ENCODE results near the gene APLP2.

DNA sequence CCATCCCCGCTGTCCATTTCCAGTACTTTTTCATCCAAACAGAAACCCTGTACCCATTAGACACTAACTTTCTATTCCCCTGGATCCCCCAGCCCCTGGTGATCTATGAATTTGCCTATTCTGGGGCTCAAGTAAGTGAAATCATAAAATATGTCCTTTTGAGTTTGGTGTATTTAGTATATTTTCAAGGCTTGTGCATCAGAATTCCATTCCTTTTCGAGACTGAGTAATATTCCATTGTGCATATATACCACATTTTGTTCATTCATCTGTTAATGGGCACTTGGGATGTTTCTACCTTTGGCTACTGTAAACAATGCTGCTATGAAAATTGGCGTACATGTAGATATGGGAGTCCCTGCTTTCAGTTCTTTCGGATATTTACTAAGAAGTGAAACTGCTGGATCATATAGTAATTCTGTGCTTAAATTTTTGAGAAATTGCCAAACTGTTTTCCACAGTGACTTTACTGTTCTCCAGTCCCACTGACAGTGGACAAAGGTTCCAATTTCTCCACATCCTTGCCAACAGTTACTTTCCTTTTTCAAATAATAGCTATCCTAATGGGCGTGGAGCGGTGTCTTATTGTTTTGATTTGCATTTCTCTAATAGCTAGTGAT, 16.1 kb downstream of the APLP2 start:
- TF ChIP-seq TCF12 (IDR thresholded peaks at IDR 0.05; ENCODE audit: low read depth) (no peak), CEBPB (IDR thresholded peaks at IDR 0.05) (no peak), RAD21 (IDR thresholded peaks at IDR 0.05; ENCODE audit: low read depth) (no peak), EP300 (IDR thresholded peaks at IDR 0.05; ENCODE audit: borderline replicate concordance) (no peak), TAF1 (IDR thresholded peaks at IDR 0.05; ENCODE audit: low read depth) (no peak), TEAD4 (IDR thresholded peaks at IDR 0.05) (no peak), NFIC (IDR thresholded peaks at IDR 0.05) (no peak), EGR1 (IDR thresholded peaks at IDR 0.05) (no peak), CREB1 (IDR thresholded peaks at IDR 0.05; ENCODE audit: low read depth) (no peak), YY1 (IDR thresholded peaks at IDR 0.05; ENCODE audit: low read depth) (no peak), ZBTB7A (IDR thresholded peaks at IDR 0.05; ENCODE audit: low read depth) (no peak), FOXM1 (IDR thresholded peaks at IDR 0.05; ENCODE audit: borderline replicate concordance, low read depth) (no peak)
- TF ChIP-seq, protein P1, sequence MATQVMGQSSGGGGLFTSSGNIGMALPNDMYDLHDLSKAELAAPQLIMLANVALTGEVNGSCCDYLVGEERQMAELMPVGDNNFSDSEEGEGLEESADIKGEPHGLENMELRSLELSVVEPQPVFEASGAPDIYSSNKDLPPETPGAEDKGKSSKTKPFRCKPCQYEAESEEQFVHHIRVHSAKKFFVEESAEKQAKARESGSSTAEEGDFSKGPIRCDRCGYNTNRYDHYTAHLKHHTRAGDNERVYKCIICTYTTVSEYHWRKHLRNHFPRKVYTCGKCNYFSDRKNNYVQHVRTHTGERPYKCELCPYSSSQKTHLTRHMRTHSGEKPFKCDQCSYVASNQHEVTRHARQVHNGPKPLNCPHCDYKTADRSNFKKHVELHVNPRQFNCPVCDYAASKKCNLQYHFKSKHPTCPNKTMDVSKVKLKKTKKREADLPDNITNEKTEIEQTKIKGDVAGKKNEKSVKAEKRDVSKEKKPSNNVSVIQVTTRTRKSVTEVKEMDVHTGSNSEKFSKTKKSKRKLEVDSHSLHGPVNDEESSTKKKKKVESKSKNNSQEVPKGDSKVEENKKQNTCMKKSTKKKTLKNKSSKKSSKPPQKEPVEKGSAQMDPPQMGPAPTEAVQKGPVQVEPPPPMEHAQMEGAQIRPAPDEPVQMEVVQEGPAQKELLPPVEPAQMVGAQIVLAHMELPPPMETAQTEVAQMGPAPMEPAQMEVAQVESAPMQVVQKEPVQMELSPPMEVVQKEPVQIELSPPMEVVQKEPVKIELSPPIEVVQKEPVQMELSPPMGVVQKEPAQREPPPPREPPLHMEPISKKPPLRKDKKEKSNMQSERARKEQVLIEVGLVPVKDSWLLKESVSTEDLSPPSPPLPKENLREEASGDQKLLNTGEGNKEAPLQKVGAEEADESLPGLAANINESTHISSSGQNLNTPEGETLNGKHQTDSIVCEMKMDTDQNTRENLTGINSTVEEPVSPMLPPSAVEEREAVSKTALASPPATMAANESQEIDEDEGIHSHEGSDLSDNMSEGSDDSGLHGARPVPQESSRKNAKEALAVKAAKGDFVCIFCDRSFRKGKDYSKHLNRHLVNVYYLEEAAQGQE (IDR thresholded peaks at IDR 0.05; ENCODE audit: low read depth) = no peak
- TF ChIP-seq, protein P2, sequence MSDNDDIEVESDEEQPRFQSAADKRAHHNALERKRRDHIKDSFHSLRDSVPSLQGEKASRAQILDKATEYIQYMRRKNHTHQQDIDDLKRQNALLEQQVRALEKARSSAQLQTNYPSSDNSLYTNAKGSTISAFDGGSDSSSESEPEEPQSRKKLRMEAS (IDR thresholded peaks at IDR 0.05) = no peak

All from Ishikawa (cell line).